Thyroid gland (tissue), 4 donors: Measurements from ENCODE around the gene MAPRE2.

Source experiments
- POLR2A ChIP-seq, 2 donors: fragments of 450-650 bp; IDR thresholded peaks; one replicate each; pipeline ENCODE4 v1.6.1; 2017; ENCODE audit warnings: antibody characterized with exemption in 2 of 2, mild to moderate bottlenecking in 2 of 2, moderate library complexity in 1 of 2
- TF ChIP-seq, protein P1 (sequence below), 6 experiments: fragments of 200-600 bp in 3 of 6; fragments of 450-650 bp in 3 of 6; sonication (generic) in 3 of 6; IDR thresholded peaks; one replicate each; pipeline ENCODE4 v1.5.1; 2016 to 2019; ENCODE audit warnings: antibody characterized with exemption in 6 of 6, mild to moderate bottlenecking in 2 of 6, inconsistent platforms in 1 of 6, moderate library complexity in 1 of 6

DNA sequence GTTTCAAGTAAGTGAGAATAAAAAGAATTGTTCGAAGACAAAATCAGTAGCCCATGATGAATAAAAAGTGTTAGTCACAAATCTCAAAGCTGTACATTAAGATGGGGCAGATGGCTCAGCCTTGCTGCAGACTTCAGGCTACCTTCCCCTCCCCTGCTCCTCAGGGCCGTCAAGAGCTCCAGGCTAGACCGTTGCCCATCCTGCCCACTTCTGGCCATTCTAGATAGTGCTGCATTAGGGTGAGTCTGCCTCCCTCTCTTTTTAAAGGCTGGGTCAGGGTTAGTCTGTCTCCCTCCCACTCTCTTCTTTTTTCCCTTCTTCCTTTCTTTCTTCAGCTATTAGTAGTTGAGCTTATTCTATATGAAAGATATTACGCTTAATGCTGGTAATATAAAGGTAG lies 86.0 kb downstream of the MAPRE2 start:
- TF ChIP-seq, protein P1, sequence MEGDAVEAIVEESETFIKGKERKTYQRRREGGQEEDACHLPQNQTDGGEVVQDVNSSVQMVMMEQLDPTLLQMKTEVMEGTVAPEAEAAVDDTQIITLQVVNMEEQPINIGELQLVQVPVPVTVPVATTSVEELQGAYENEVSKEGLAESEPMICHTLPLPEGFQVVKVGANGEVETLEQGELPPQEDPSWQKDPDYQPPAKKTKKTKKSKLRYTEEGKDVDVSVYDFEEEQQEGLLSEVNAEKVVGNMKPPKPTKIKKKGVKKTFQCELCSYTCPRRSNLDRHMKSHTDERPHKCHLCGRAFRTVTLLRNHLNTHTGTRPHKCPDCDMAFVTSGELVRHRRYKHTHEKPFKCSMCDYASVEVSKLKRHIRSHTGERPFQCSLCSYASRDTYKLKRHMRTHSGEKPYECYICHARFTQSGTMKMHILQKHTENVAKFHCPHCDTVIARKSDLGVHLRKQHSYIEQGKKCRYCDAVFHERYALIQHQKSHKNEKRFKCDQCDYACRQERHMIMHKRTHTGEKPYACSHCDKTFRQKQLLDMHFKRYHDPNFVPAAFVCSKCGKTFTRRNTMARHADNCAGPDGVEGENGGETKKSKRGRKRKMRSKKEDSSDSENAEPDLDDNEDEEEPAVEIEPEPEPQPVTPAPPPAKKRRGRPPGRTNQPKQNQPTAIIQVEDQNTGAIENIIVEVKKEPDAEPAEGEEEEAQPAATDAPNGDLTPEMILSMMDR (IDR thresholded peaks at IDR 0.05) = no peak
- TF ChIP-seq POLR2A (IDR thresholded peaks at IDR 0.05) = no peak
